Measurements from ENCODE around the gene MCEE. TPM values are rescaled to one million over a fixed set of nuclear protein-coding genes. Genes with fewer than 3 reads are reported as not detected.

Gene MCEE
- total and polyA plus RNA-seq, 2 experiments from 2014 or later: 16.5 to 33.3 TPM

- no peak overlapping the region for H3K27ac ChIP-seq
- H2AFZ ChIP-seq: no peak overlapping the region
- H3K27me3 ChIP-seq (replicated peaks; ENCODE audit: insufficient read depth): no peaks in the 10 kb centered on the region
- H3K79me2 ChIP-seq (ENCODE audit: insufficient read depth): peaks cover 19% of the 10 kb centered on the region
- no peaks in the 10 kb centered on the region for H3K9me2 ChIP-seq (ENCODE audit: insufficient read depth)
- H3K9ac ChIP-seq: no peak overlapping the region
- no peaks in the 10 kb centered on the region for H3K4me1 ChIP-seq (ENCODE audit: insufficient read depth)
- H3K4me3 ChIP-seq: no peak overlapping the region
- no peaks in the 10 kb centered on the region for H4K20me1 ChIP-seq (ENCODE audit: insufficient read depth)
- H3K36me3 ChIP-seq (ENCODE audit: low read depth): peaks cover 30% of the 10 kb centered on the region
- DNase-seq: no peak
- TF ChIP-seq EZH2 (IDR thresholded peaks at IDR 0.05; ENCODE audit: insufficient read depth, poor library complexity, severe bottlenecking) (no peak), EZH2phosphoT487 (IDR thresholded peaks at IDR 0.05; ENCODE audit: insufficient read depth, low read depth) (no peak)
- no peaks in the 10 kb centered on the region for H3K9me3 ChIP-seq (ENCODE audit: low read depth)
- 50 to 55% methylated on average over 3 of the region's 3 CpGs for WGBS, 2 experiments (ENCODE audit: low coverage in 1 of 2, low lambda C conversion rate in 2 of 2, missing lambda C conversion rate in 2 of 2)
- in situ Hi-C loops (cut with MboI): no loop called here
- peaks cover 8% of the 10 kb centered on the region; the same call in 1 of the 2 replicates for H3F3A ChIP-seq (ENCODE audit: insufficient read depth)
- H3K4me2 ChIP-seq (ENCODE audit: unreplicated experiment): no peak overlapping the region
Observed at GRCh38 chr2:71078624-71079023, 51.4 kb downstream of the MCEE start.

- in situ Hi-C loops (cut with MboI): no loop called here
- no peak for TF ChIP-seq EZH2phosphoT487 (IDR thresholded peaks at IDR 0.05; ENCODE audit: insufficient read depth, low read depth)
- H3K4me2 ChIP-seq (ENCODE audit: unreplicated experiment): no peak overlapping the region
- 73 to 86% methylated on average over 2 of the region's 2 CpGs for WGBS, 2 experiments (ENCODE audit: low coverage in 1 of 2, low lambda C conversion rate in 2 of 2, missing lambda C conversion rate in 2 of 2)
- H3F3A ChIP-seq (ENCODE audit: insufficient read depth): peaks cover 2% of the 10 kb centered on the region; the same call in 1 of the 2 replicates
- H3K4me3 ChIP-seq: no peak overlapping the region
- peaks cover 55% of the 10 kb centered on the region for H3K79me2 ChIP-seq (ENCODE audit: insufficient read depth)
- H3K36me3 ChIP-seq (ENCODE audit: low read depth): peaks cover 36% of the 10 kb centered on the region
- no peaks in the 10 kb centered on the region for H3K9me3 ChIP-seq (ENCODE audit: low read depth)
- H3K4me1 ChIP-seq (ENCODE audit: insufficient read depth): peaks cover 10% of the 10 kb centered on the region
- H3K27ac ChIP-seq: no peak overlapping the region
- no peak overlapping the region for H3K9ac ChIP-seq
- no peak for DNase-seq
- H3K9me2 ChIP-seq (ENCODE audit: insufficient read depth): no peaks in the 10 kb centered on the region
- no peak overlapping the region for H2AFZ ChIP-seq
- H3K27me3 ChIP-seq (replicated peaks; ENCODE audit: insufficient read depth): no peaks in the 10 kb centered on the region
- H4K20me1 ChIP-seq (ENCODE audit: insufficient read depth): no peaks in the 10 kb centered on the region
Observed at GRCh38 chr2:71074893-71075395, 55.1 kb downstream of the MCEE start.

DNA sequence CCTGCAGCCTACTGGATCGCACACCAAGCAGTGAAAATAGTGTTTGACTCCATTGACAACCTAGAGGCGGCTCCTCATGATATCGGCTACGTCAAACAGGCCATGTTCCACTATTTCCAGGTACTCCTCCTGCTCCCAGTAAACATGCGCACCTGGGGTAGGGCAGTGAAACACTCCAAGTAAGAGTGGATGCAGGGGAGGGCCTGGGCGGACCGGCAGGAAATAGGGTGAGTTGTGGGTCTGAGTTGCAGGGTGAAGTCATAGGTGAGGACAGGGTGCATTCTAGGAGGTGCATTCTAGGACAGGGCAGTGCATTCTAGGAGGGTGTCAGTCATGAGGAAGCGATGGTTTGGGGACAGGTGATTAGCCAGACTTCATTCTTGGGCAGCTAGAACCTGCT, 56.6 kb downstream of the MCEE start:
- Histone ChIP-seq H3K4me1 (ENCODE audit: insufficient read depth) (peaks cover 16% of the 10 kb centered on the region), H3K79me2 (ENCODE audit: insufficient read depth) (peaks cover 65% of the 10 kb centered on the region), H3K9me3 (ENCODE audit: low read depth) (no peaks in the 10 kb centered on the region), H3K4me2 (ENCODE audit: unreplicated experiment) (no peak overlapping the region), H3K4me3 (no peak overlapping the region), H3K9me2 (ENCODE audit: insufficient read depth) (no peaks in the 10 kb centered on the region), H3K27me3 (replicated peaks; ENCODE audit: insufficient read depth) (no peaks in the 10 kb centered on the region), H3K9ac (no peak overlapping the region), H3F3A (ENCODE audit: insufficient read depth) (peaks cover 10% of the 10 kb centered on the region; the same call in 1 of the 2 replicates), H4K20me1 (ENCODE audit: insufficient read depth) (no peaks in the 10 kb centered on the region), H2AFZ (no peak overlapping the region), H3K36me3 (ENCODE audit: low read depth) (peaks cover 26% of the 10 kb centered on the region; the same call in 1 of the 2 replicates), H3K27ac (no peak overlapping the region)
- in situ Hi-C loops (cut with MboI): no loop called here
- TF ChIP-seq EZH2phosphoT487 (IDR thresholded peaks at IDR 0.05; ENCODE audit: insufficient read depth, low read depth): no peak
- no peak for TF ChIP-seq EZH2 (IDR thresholded peaks at IDR 0.05; ENCODE audit: insufficient read depth, poor library complexity, severe bottlenecking)
- 97 to 98% methylated on average over 8 of the region's 8 CpGs for WGBS, 2 experiments (ENCODE audit: low coverage in 1 of 2, low lambda C conversion rate in 2 of 2, missing lambda C conversion rate in 2 of 2)
- DNase-seq: no peak

- in situ Hi-C loops (cut with MboI): no loop called here
- DNase-seq: no peak
- no peaks in the 10 kb centered on the region for H3K9me3 ChIP-seq (ENCODE audit: low read depth)
- H4K20me1 ChIP-seq (ENCODE audit: insufficient read depth): no peaks in the 10 kb centered on the region
- H3F3A ChIP-seq (ENCODE audit: insufficient read depth): peaks cover 10% of the 10 kb centered on the region; the same call in 1 of the 2 replicates
- peaks cover 18% of the 10 kb centered on the region for H3K4me1 ChIP-seq (ENCODE audit: insufficient read depth)
- no peak overlapping the region for H3K9ac ChIP-seq
- H3K27me3 ChIP-seq (replicated peaks; ENCODE audit: insufficient read depth): no peaks in the 10 kb centered on the region
- 83 to 85% methylated on average over 4 of the region's 4 CpGs for WGBS, 2 experiments (ENCODE audit: low coverage in 1 of 2, low lambda C conversion rate in 2 of 2, missing lambda C conversion rate in 2 of 2)
- TF ChIP-seq EZH2 (IDR thresholded peaks at IDR 0.05; ENCODE audit: insufficient read depth, poor library complexity, severe bottlenecking) (no peak), EZH2phosphoT487 (IDR thresholded peaks at IDR 0.05; ENCODE audit: insufficient read depth, low read depth) (no peak)
- no peak overlapping the region for H3K4me2 ChIP-seq (ENCODE audit: unreplicated experiment)
- H3K79me2 ChIP-seq (ENCODE audit: insufficient read depth): peaks cover 65% of the 10 kb centered on the region
- peaks cover 21% of the 10 kb centered on the region; the same call in 1 of the 2 replicates for H3K36me3 ChIP-seq (ENCODE audit: low read depth)
- H3K4me3 ChIP-seq: no peak overlapping the region
- H2AFZ ChIP-seq: no peak overlapping the region
- H3K9me2 ChIP-seq (ENCODE audit: insufficient read depth): no peaks in the 10 kb centered on the region
- H3K27ac ChIP-seq: no peak overlapping the region
Observed at GRCh38 chr2:71072492-71072891, 57.5 kb downstream of the MCEE start.
